Peyer's patch (tissue), 4 donors: ENCODE results near the gene CRELD1. TPM values are rescaled to one million over a fixed set of nuclear protein-coding genes. Genes with fewer than 3 reads are reported as not detected.

Experiments
- DNase-seq, 3 donors: peaks; one replicate each; pipeline ENCODE4 v3.0.0-alpha.2; 2017 to 2019
- H3K27ac ChIP-seq, 4 donors: fragments of 200-600 bp; sonication (generic); one replicate each; pipeline ENCODE4 v1.5.1; 2016 to 2019
- H3K27me3 ChIP-seq, 2 donors: fragments of 200-600 bp; sonication (generic); one replicate each; pipeline ENCODE4 v1.5.1; 2019
- H3K36me3 ChIP-seq, 3 donors: fragments of 200-600 bp; sonication (generic); one replicate each; pipeline ENCODE4 v1.5.1; 2016 to 2019
- H3K4me1 ChIP-seq, 4 donors: fragments of 200-600 bp; sonication (generic); one replicate each; pipeline ENCODE4 v1.5.1; 2016 to 2019
- H3K4me3 ChIP-seq, 4 donors: fragments of 200-600 bp; sonication (generic); 1 replicate in 3 of 4; 2 replicates in 1 of 4; pipeline ENCODE4 v1.5.1; 2016 to 2019; ENCODE audit warnings: mild to moderate bottlenecking in 1 of 4
- H3K9me3 ChIP-seq, 4 donors: fragments of 200-600 bp; sonication (generic); one replicate each; pipeline ENCODE4 v1.5.1; 2016 to 2019; ENCODE audit warnings: mild to moderate bottlenecking in 1 of 4
- POLR2A ChIP-seq, 2 donors: fragments of 450-650 bp; IDR thresholded peaks; one replicate each; pipeline ENCODE4 v1.5.1; 2017; ENCODE audit warnings: antibody characterized with exemption in 2 of 2, mild to moderate bottlenecking in 2 of 2, moderate library complexity in 2 of 2
- small RNA-seq, 2 donors: library from RNA; depleted of rRNA; stranded (forward); fragments of <200 nt; gene quantifications; one replicate each; pipeline ENCODE3, GENCODE V24; 2016
- total RNA-seq, 4 donors: library from RNA; depleted of rRNA; stranded (reverse); fragments of >200 nt; gene quantifications; one replicate each; pipeline ENCODE4 v1.1.0, GENCODE V29; 2016
- TF ChIP-seq, protein P1 (sequence below), 6 experiments: fragments of 450-650 bp in 4 of 6; fragments of 200-600 bp in 2 of 6; sonication (generic) in 1 of 6; IDR thresholded peaks; one replicate each; pipeline ENCODE4 v1.5.1; 2017 to 2019; ENCODE audit warnings: antibody characterized with exemption in 6 of 6, mild to moderate bottlenecking in 3 of 6, moderate library complexity in 1 of 6

Gene CRELD1
- total RNA-seq, 4 donors from 2014 or later, result 21.9 to 45.6 (median 34.4) TPM

DNA sequence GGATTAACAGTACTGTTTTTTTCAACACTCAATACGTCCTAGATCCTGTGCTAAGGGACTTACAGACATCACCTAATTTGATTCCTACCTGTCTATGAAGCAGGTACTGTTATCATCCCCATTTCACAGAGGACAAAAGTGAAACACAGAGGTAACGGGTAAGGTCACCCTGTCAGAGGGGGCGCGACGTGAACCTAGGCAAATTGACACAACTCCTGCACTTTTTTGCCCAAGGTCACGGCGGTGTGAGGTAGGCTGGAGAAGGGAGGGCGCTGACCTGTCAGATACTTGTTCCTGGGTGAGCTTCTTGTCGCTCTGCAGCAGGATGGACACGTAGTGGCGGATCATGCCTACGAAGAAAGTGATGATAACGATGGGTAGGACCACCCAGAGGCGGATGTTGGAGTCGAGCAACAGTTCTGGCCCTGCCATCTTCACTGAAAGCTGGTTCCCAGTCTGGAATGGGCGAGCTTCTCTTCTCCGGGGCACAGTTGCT is 52.6 kb downstream of the CRELD1 start:
- DNase-seq, result no peak
- TF ChIP-seq, protein P1, sequence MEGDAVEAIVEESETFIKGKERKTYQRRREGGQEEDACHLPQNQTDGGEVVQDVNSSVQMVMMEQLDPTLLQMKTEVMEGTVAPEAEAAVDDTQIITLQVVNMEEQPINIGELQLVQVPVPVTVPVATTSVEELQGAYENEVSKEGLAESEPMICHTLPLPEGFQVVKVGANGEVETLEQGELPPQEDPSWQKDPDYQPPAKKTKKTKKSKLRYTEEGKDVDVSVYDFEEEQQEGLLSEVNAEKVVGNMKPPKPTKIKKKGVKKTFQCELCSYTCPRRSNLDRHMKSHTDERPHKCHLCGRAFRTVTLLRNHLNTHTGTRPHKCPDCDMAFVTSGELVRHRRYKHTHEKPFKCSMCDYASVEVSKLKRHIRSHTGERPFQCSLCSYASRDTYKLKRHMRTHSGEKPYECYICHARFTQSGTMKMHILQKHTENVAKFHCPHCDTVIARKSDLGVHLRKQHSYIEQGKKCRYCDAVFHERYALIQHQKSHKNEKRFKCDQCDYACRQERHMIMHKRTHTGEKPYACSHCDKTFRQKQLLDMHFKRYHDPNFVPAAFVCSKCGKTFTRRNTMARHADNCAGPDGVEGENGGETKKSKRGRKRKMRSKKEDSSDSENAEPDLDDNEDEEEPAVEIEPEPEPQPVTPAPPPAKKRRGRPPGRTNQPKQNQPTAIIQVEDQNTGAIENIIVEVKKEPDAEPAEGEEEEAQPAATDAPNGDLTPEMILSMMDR (IDR thresholded peaks at IDR 0.05), result no peak
- TF ChIP-seq POLR2A (IDR thresholded peaks at IDR 0.05), result no peak
- peak overlapping the region; percentile 68 to 84 (median 78) for H3K27ac ChIP-seq

DNA sequence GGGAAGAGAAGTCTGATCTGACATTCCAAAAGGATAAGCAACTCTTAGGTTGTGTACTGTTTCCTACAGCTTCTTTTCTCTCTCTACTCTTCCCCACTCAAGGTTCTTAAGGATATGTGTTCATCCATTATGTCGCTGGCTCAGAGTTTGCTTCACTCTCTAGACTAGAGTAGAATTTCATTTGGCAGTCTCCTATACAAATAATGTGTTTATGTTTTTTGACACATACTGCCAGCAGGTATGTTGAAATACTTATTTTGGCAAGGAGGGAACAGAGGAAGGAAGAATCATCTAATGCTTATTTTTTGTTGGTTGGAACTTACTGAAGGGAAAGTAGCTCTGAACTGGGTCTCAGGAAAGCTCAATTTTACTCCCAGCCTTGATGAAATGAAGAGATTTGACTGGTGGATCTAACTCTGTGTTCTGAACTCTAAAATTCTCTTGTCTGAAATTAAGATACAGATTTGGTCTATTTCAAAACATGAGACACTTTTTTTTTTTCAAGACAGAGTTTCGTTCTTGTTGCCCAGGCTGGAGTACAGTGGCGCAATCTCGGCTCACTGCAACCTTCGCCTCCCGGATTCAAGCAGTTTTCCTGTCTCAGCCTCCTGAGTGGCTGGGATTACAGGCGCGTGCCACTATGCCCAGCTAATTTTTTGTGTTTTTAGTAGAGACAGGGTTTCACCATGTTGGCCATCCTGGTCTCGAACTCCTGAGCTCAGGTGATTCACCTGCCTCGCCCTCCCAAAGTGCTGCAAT is 60.6 kb downstream of the CRELD1 start:
- Histone ChIP-seq H3K4me3 (no peak overlapping the region), H3K27me3 (no peaks in the 10 kb centered on the region), H3K4me1 (no peaks in the 10 kb centered on the region), H3K27ac (no peak overlapping the region), H3K36me3 (no peaks in the 10 kb centered on the region), H3K9me3 (no peaks in the 10 kb centered on the region)
- TF ChIP-seq POLR2A (IDR thresholded peaks at IDR 0.05), result no peak
- TF ChIP-seq, protein P1 (IDR thresholded peaks at IDR 0.05), result no peak
- DNase-seq, result peak in 1 of 3 donors; percentile 19

More for the DNA sequence above, 52.6 kb downstream of the CRELD1 start:
- H3K9me3 ChIP-seq, result no peaks in the 10 kb centered on the region
- no peaks in the 10 kb centered on the region for H3K27me3 ChIP-seq
- peaks cover 0 to 11% (median 0%) of the 10 kb centered on the region in 3 donors for H3K36me3 ChIP-seq
- H3K4me3 ChIP-seq, result peak overlapping the region; percentile 63 to 86 (median 77)
- H3K4me1 ChIP-seq, result peaks cover 0 to 10% (median 8%) of the 10 kb centered on the region in 4 donors

Small RNA genes lying within 50 kb of the gene (small RNA-seq; reads per million reads assigned to genes)
- gene RNU6-882P, result 0 reads per million in 2 donors

Other genes with a start within 250 kb of the CRELD1 start
- not detected for gene CPNE9, start 230.0 kb upstream of the CRELD1 start, total RNA-seq
- 10 to 100 TPM; 16.8 to 43.7 (median 25.6) TPM for gene BRPF1, start 202.1 kb upstream of the CRELD1 start, total RNA-seq
- gene OGG1, start 183.9 kb upstream of the CRELD1 start, total RNA-seq, result 100 to 1,000 TPM in 1 of 4 donors, 10 to 100 TPM in 3; 51.2 to 163 (median 74.1) TPM
- 10 to 100 TPM in 2 of 4 donors, 1 to 10 TPM in 2; 5.6 to 51.2 (median 10.4) TPM for gene CAMK1, start 163.9 kb upstream of the CRELD1 start, total RNA-seq
- gene TADA3, start 141.4 kb upstream of the CRELD1 start, total RNA-seq, result 10 to 100 TPM; 38.0 to 63.6 (median 55.7) TPM
- 100 to 1,000 TPM; 111 to 165 (median 135) TPM for gene ARPC4, start 140.8 kb upstream of the CRELD1 start, total RNA-seq
- 100 to 1,000 TPM in 3 of 4 donors, 10 to 100 TPM in 1; 42.4 to 594 (median 143) TPM for gene TTLL3, start 123.6 kb upstream of the CRELD1 start, total RNA-seq
- 10 to 100 TPM; 29.7 to 43.1 (median 38.5) TPM for gene RPUSD3, start 89.8 kb upstream of the CRELD1 start, total RNA-seq
- 100 to 1,000 TPM in 3 of 4 donors, 10 to 100 TPM in 1; 27.2 to 510 (median 253) TPM for gene CIDEC, start 53.6 kb upstream of the CRELD1 start, total RNA-seq
- 10 to 100 TPM; 23.9 to 46.5 (median 41.9) TPM for gene JAGN1, start 43.2 kb upstream of the CRELD1 start, total RNA-seq
- gene IL17RE, start 31.0 kb upstream of the CRELD1 start, total RNA-seq, result 100 to 1,000 TPM in 2 of 4 donors, 10 to 100 TPM in 2; 11.6 to 160 (median 109) TPM
- gene IL17RC, start 16.7 kb upstream of the CRELD1 start, total RNA-seq, result 100 to 1,000 TPM in 3 of 4 donors, 10 to 100 TPM in 1; 22.3 to 125 (median 123) TPM
- gene PRRT3, start 18.6 kb downstream of the CRELD1 start, total RNA-seq, result 10 to 100 TPM in 1 of 4 donors, 1 to 10 TPM in 3; 1.9 to 13.2 (median 3.6) TPM
- gene EMC3, start 53.0 kb downstream of the CRELD1 start, total RNA-seq, result 10 to 100 TPM; 23.9 to 42.2 (median 32.8) TPM
- gene FANCD2, start 92.6 kb downstream of the CRELD1 start, total RNA-seq, result 10 to 100 TPM in 1 of 4 donors, 1 to 10 TPM in 3; 4.6 to 38.0 (median 7.7) TPM
- gene FANCD2OS, start 174.4 kb downstream of the CRELD1 start, total RNA-seq, result not detected
- 100 to 1,000 TPM in 1 of 4 donors, 10 to 100 TPM in 3; 43.7 to 104 (median 60.4) TPM for gene BRK1, start 181.8 kb downstream of the CRELD1 start, total RNA-seq
- gene VHL, start 207.9 kb downstream of the CRELD1 start, total RNA-seq, result 10 to 100 TPM; 44.0 to 62.7 (median 52.6) TPM
- 10 to 100 TPM in 3 of 4 donors, 1 to 10 TPM in 1; 9.1 to 17.3 (median 11.0) TPM for gene IRAK2, start 231.1 kb downstream of the CRELD1 start, total RNA-seq